NOMO-1 (cell line): Measurements from ENCODE around the gene HPS3.

ENCODE experiments used
- DNase-seq, 2 experiments: peaks; one replicate each; lab custom pipeline; 2025; ENCODE audit not compliant: unreplicated experiment in 2 of 2; lab: John Stamatoyannopoulos, UW

Gene HPS3

GRCh38 chr3:149221783-149222517 lies 92.5 kb downstream of the HPS3 start, which contains the start of gene CP:
Gene CP, minus strand, starts transcription at chr3:149221829. Its CDS starts 37 bp downstream, at chr3:149221792.
- DNase-seq, result no peak
